HL-60 (cell line): ENCODE results near the gene LAMB3.

Experiments
- TF ChIP-seq, protein P1 (sequence below): IDR thresholded peaks from one replicate; pipeline ENCODE4 v1.5.1; 2011; ENCODE audit warnings: low read length, control low read depth, inconsistent platforms; ENCODE audit not compliant: insufficient read depth
- TF ChIP-seq, protein P2 (sequence below): IDR thresholded peaks from 2 replicates; pipeline ENCODE4 v1.6.1; 2012; ENCODE audit warnings: low read depth; ENCODE audit not compliant: insufficient replicate concordance

DNA sequence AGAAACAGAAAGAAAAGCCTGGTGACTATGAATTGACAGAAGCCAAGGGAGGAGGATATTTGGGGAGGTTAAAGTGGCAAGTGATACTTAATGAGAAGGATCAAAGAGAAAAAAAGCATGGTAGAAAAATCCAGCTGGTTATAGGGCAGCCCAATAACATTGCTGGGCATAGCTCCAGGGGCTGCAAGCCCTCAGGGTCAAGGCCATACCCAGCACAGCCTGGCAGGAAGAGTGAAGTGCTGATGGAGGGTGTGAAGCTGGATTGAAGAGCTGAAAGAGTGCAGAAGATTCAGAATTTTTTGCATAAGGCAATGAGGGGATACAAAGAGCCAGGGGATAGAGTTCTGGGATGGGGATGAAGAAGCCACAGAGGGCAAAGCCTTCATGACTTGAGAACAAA is 44.4 kb upstream of the LAMB3 start:
- TF ChIP-seq, protein P1, sequence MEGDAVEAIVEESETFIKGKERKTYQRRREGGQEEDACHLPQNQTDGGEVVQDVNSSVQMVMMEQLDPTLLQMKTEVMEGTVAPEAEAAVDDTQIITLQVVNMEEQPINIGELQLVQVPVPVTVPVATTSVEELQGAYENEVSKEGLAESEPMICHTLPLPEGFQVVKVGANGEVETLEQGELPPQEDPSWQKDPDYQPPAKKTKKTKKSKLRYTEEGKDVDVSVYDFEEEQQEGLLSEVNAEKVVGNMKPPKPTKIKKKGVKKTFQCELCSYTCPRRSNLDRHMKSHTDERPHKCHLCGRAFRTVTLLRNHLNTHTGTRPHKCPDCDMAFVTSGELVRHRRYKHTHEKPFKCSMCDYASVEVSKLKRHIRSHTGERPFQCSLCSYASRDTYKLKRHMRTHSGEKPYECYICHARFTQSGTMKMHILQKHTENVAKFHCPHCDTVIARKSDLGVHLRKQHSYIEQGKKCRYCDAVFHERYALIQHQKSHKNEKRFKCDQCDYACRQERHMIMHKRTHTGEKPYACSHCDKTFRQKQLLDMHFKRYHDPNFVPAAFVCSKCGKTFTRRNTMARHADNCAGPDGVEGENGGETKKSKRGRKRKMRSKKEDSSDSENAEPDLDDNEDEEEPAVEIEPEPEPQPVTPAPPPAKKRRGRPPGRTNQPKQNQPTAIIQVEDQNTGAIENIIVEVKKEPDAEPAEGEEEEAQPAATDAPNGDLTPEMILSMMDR: no peak
- TF ChIP-seq, protein P2, sequence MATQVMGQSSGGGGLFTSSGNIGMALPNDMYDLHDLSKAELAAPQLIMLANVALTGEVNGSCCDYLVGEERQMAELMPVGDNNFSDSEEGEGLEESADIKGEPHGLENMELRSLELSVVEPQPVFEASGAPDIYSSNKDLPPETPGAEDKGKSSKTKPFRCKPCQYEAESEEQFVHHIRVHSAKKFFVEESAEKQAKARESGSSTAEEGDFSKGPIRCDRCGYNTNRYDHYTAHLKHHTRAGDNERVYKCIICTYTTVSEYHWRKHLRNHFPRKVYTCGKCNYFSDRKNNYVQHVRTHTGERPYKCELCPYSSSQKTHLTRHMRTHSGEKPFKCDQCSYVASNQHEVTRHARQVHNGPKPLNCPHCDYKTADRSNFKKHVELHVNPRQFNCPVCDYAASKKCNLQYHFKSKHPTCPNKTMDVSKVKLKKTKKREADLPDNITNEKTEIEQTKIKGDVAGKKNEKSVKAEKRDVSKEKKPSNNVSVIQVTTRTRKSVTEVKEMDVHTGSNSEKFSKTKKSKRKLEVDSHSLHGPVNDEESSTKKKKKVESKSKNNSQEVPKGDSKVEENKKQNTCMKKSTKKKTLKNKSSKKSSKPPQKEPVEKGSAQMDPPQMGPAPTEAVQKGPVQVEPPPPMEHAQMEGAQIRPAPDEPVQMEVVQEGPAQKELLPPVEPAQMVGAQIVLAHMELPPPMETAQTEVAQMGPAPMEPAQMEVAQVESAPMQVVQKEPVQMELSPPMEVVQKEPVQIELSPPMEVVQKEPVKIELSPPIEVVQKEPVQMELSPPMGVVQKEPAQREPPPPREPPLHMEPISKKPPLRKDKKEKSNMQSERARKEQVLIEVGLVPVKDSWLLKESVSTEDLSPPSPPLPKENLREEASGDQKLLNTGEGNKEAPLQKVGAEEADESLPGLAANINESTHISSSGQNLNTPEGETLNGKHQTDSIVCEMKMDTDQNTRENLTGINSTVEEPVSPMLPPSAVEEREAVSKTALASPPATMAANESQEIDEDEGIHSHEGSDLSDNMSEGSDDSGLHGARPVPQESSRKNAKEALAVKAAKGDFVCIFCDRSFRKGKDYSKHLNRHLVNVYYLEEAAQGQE: no peak
